SK-N-SH (cell line): ENCODE measurements around the gene CLMP.

Experiments used
- CTCF ChIP-seq: fragments of 200-600 bp; sonication (generic); IDR thresholded peaks from 2 replicates; pipeline ENCODE4 v1.6.1; 2017; ENCODE audit warnings: antibody characterized with exemption, mild to moderate bottlenecking, moderate library complexity
- POLR2AphosphoS5 ChIP-seq: IDR thresholded peaks from 2 replicates; pipeline ENCODE4 v1.6.1; 2012; ENCODE audit warnings: low read depth, low read length

- TF ChIP-seq CTCF (no peak), POLR2AphosphoS5 (no peak)
Measured at GRCh38 chr11:123065621-123066020, 129.4 kb downstream of the CLMP start.
